SK-N-MC (cell line): ENCODE measurements around the gene GPAT3.

Experiments used
- EZH2 ChIP-seq: fragments of 200-600 bp; sonication (generic); IDR thresholded peaks from one replicate; pipeline ENCODE4 v1.6.1; 2017; ENCODE audit warnings: antibody characterized with exemption
- POLR2AphosphoS5 ChIP-seq: IDR thresholded peaks from 2 replicates; pipeline ENCODE4 v1.6.1; 2012; ENCODE audit warnings: mild to moderate bottlenecking, low read depth, low read length, borderline replicate concordance

DNA sequence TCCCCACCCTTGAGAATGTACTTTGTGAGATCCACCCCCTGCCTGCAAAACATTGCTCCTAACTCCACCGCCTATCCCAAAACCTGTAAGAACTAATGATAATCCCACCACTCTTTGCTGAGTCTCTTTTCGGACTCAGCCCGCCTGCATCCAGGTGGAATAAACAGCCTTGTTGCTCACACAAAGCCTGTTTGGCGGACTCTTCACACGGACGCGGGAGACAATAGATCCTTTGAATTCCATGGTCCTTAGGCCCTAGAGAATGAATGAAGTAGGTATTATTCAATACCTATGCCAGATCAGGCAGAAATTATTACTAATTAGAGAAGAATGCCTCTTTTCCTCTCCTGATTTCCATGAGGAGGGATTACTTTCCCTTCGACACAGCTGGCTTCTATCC, 101.0 kb downstream of the GPAT3 start:
- no peak for TF ChIP-seq EZH2
- TF ChIP-seq POLR2AphosphoS5, result no peak
